Epidermal melanocyte (primary cell): ENCODE data around the gene P2RY8.
"Not testable (repeated sequence)": the region's sequence is repeated elsewhere in the genome, so short reads cannot be mapped to it uniquely, and the experiment has no call there.

ENCODE experiments used
- DNase-seq: peaks from one replicate; pipeline ENCODE4 v3.0.0; 2011; ENCODE audit warnings: low spot score; ENCODE audit not compliant: insufficient read length

The P2RY8 gene, protein sequence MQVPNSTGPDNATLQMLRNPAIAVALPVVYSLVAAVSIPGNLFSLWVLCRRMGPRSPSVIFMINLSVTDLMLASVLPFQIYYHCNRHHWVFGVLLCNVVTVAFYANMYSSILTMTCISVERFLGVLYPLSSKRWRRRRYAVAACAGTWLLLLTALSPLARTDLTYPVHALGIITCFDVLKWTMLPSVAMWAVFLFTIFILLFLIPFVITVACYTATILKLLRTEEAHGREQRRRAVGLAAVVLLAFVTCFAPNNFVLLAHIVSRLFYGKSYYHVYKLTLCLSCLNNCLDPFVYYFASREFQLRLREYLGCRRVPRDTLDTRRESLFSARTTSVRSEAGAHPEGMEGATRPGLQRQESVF

GRCh38 chrX:1537031-1537715 lies at the start of gene P2RY8:
TSS of gene P2RY8 (minus strand) at chrX:1537185. CDS start at chrX:1466558, 70,627 bp downstream.
- no peak for DNase-seq

GRCh38 chrX:1584237-1585011 lies 47.4 kb upstream of the P2RY8 start:
- DNase-seq = no peak

DNA sequence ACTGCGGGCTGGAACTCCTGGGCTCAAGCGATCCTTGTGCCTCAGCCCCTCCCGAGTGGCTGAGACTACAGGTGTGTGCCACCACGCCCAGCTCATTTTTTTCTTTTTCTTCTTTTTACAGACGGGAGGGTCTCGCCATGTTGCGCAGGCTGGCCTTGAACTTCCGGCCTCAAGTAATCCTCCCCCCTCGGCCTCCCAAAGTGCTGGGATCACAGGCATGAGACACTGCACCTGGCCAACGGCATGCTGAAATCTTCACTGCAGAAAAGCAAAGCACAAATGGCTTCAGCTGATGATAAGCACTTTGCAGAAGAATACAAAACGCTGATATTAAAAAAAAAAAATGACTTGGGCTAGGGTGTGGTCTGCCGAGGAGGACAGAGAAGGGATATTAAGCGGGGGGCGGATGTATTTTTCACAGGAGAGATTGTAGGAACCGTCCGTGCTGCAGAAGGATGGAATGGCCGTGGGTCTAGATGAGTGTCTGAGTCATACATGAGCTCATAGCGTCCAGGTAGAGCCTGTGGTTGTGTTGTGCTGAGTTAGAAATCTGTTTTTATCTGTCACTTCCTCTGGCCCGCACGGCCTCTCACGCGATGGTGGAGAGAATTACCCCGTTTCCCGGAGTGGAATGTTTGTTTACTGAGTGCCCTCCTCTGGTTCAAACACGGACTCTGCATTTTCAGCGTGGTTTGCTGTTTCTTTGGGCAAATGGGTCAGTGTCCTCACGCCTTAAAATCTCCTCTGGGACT lies 45.9 kb upstream of the P2RY8 start:
- no peak for DNase-seq

- no peak for DNase-seq
These were observed 44.1 kb upstream of the P2RY8 start for GRCh38 chrX:1581132-1581531.

GRCh38 chrX:1578511-1579173 lies 41.7 kb upstream of the P2RY8 start:
- no peak for DNase-seq

DNA sequence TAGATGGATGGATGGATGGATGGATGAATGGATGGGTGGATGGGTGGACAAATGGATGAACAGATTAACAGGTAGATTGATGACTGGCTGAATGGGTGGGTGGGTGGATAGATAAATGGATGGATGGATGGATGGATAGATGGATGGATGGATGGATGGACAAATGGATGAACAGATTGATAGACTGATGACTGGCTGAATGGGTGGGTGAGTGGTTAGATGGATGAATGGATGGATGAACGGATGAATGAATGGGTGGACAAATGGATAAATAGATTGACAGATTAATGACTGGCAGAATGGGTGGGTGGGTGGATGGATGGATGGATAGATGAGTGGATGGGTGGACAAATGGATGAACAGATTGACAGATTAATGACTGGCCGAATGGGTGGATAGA lies 40.9 kb upstream of the P2RY8 start:
- DNase-seq = no peak

DNA sequence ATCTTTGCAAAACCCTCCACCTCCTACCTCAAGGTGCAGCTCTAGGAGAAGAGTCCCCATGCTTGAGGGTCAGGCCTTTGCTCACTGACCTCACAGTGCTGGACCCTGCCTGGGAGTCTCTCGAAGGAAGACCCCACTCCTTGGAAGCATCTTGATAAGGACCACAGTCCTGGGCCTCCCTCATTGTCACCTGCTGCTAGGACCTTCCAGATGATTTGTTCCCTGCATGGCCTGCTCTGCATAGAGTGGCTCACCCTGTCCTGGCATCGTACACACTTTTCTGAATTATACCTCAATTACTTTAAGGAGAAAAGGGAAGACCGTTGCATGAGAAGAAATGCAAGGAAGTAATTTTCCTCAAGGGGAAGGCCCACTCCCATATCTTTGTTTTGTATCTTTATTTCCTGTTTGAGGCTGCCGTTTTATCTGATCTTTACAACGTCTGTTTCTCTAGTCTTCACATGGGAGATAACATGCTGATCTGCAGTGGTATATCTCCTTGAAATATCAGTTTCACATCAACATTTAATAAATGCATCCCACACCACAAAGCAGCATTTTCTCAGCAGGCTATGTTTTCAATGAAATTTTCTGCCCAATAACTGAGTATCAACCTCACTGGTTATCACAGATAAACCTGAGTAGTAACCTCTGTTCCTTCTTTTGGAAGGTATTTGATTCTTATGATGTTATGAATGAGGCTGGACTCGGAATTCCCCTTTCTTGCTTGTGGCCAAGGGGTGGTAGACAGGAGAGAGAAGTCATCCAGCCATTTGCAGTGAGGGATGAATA lies 39.4 kb upstream of the P2RY8 start:
- no peak for DNase-seq

GRCh38 chrX:1574181-1574580 lies 37.2 kb upstream of the P2RY8 start:
- not testable (repeated sequence) for DNase-seq

GRCh38 chrX:1564750-1565683 lies 28.0 kb upstream of the P2RY8 start:
- no peak for DNase-seq

DNA sequence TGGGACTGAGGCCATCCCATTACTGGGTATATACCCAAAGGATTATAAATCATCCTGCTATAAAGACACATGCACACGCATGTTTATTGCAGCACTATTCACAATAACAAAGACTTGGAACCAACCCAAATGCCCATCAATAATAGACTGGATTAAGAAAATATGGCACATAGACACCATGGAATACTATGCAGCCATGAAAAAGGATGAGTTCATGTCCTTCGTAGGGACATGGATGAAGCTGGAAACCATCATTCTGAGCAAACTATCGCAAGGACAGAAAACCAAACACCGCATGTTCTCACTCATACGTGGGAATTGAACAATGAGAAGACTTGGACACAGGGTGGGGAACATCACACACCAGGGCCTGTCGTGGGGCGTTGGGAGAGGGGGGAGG lies 27.1 kb upstream of the P2RY8 start:
- not testable (repeated sequence) for DNase-seq

DNA sequence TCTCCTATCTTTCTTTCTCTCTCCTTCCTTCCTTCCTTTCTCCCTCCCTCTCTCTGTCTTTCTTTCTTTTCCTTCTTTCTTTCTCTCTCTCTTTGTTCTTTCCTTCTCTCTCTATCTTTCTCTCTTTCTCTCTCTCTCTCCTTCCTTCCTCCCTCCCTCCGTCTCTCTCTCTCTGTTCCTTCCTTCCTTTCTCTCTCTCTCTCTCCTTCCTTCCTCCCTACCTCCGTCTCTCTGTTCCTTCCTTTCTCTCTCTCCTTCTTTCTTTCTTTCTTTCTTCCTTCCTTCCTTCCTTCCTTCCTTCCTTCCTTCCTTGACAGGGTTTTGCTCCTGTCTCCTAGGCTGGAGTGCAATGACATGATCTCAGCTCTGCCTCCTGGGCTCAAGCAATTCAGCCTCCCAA lies 24.2 kb upstream of the P2RY8 start:
- no peak for DNase-seq

GRCh38 chrX:1558761-1559468 lies 21.9 kb upstream of the P2RY8 start:
- DNase-seq = no peak

DNA sequence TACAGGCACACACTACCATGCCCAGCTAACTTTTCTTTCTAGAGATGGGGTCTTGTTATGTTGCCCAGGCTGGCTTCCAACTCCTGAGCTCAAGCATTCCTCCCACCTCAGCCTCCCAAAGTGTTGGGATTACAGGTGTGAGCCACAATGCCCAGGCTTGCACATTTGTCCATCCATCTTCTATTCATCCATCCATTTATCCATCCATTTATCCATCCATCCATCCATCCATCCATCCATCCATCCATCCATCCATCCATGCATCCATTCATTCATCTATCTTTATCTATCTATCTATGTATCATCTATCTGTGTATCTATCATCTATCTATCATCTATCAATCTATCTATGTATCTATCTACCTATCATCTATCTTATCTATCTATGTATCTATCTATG lies 20.5 kb upstream of the P2RY8 start:
- not testable (repeated sequence) for DNase-seq

- no peak for DNase-seq
These were observed 18.4 kb upstream of the P2RY8 start for GRCh38 chrX:1555370-1555769.

GRCh38 chrX:1554469-1555210 lies 17.7 kb upstream of the P2RY8 start:
- no peak for DNase-seq

DNA sequence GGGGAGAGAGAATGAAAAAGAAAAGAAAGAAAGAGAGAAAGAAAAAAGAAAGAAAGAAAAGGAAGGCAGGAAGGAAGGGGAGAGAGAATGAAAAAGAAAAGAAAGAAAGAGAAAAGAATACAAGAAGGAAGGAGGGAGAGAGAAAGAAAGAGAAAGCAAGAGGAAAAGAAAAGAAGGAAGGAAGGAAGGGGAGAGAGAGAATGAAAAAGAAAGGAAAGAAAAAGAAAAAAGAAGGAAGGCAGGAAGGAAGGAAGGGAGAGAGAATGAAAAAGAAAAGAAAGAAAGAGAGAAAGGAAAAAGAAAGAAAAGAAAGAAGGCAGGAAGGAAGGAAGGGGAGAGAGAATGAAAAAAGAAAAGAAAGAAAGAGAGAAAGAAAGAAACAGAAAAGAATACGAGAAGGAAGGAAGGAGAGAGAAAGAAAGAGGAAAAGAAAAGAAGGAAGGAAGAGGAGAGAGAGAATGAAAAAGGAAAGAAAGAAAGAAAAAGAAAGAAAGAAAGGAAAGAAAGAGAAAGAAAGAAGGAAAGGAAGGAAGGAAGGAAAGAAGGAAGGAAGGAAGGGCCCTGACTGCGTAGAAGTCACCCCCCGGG lies 15.1 kb upstream of the P2RY8 start:
- no peak for DNase-seq

DNA sequence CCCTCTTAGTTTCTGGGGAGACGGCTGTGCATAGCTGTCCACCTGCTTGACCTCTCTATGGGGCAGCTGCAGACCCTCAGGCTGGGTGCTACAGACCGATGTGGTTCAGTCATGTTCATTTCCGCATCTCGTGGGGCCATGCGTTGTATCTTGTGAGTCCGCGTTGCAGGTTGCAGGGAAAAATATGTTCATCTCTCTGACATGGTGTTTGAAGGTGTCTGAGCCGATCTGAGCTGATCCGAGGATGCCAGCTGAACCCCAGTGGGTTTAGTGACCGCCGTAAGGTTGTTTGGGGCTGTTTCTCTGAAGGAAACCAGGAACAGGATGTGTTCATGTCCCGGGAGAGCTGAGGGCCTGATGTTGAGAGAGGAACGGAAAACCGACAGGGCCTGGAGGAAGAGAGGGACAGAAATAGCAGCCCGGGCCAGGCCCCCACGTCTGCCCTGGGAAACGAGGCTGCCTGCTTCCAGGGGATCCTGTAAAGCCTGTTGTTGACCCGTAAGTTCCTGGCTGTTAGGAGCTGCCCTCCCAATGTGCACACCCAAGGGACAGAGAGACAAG lies 9.8 kb upstream of the P2RY8 start:
- no peak for DNase-seq
